Activated naive CD4-positive, alpha-beta T cell (primary cell): ENCODE data around the gene PRR27.

Source experiments
- DNase-seq, 4 experiments: peaks; one replicate each; lab custom pipeline; 2025; lab: John Stamatoyannopoulos, UW

Gene PRR27

DNA sequence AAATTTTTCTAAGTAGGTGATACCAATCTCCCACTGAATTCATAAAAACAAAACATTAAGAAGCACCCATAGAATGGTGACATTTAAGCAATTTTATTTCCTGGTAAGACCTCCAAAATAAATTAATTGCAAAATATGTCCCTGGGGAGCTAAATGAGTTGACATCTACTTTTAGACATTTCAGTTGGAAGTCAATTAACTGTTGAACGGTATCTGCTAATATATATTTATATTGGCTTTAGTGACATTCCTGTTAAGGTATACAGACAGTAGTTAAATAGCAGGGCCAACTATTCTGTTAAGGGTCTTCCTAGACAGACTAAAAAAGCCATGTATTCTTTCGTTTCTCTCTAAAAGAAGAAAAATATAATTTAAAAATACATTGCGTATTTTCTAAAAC is at the start of gene PRR27:
TSS of gene PRR27 (plus strand) at position 301 of the 400 bp plus-strand sequence. CDS start 139 bp downstream, outside the sequence.
- DNase-seq = no peak

GRCh38 chr4:70110917-70111316 is 43.1 kb upstream of the PRR27 start:
- DNase-seq = no peak

GRCh38 chr4:70113656-70114055 is 40.4 kb upstream of the PRR27 start:
- no peak for DNase-seq

- no peak for DNase-seq
Measured at GRCh38 chr4:70114096-70114495, 39.9 kb upstream of the PRR27 start.

- DNase-seq = no peak
Measured at GRCh38 chr4:70120323-70120722, 33.7 kb upstream of the PRR27 start.

- no peak for DNase-seq
Measured at GRCh38 chr4:70133473-70133872, 20.6 kb upstream of the PRR27 start.

GRCh38 chr4:70138751-70139150 is 15.3 kb upstream of the PRR27 start:
- DNase-seq = no peak

DNA sequence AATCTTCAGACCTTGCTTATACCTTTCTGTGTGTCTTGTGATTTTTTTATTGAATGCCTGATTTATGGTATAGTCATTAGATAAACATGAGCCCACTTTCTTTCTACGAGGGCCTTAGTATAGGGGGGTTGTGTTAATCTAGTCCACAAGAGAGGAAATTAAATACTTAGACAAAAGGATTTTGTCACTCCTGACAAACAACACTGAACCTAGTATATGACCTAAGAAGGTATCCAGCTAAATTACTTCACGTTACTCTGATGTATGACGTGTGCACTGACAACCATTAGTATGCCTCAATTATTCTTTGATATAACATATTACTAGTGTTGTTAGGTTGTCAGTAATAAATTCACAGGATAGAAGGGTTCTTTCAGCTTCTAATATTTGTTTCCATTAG is 2.8 kb upstream of the PRR27 start:
- DNase-seq = no peak

DNA sequence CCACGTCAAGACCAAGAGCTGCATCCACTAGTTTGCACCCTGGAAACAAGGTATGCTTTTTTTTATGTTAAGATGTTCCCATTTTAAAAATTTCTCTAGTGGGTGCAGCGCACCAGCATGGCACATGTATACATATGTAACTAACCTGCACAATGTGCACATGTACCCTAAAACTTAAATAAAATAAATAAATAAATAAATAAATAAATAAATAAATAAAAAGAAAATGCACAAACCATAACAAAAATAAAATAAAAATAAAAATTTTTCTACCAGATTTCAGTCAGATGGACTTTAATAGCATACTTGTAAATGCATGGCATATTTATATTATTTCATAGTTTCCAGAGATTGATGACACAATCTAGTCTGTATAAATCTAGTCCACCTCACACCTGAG is 1.9 kb upstream of the PRR27 start:
- DNase-seq = no peak

DNA sequence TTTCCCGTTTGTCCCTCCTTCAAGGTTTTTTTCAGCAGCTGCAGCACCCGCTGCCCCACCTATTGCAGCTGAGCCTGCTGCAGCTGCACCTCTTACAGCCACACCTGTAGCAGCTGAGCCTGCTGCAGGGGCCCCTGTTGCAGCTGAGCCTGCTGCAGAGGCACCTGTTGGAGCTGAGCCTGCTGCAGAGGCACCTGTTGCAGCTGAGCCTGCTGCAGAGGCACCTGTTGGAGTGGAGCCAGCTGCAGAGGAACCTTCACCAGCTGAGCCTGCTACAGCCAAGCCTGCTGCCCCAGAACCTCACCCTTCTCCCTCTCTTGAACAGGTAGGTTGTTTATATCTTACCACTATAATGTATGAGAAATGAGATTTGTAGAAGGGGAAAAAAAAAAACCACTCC is 4.5 kb downstream of the PRR27 start:
- DNase-seq = no peak

DNA sequence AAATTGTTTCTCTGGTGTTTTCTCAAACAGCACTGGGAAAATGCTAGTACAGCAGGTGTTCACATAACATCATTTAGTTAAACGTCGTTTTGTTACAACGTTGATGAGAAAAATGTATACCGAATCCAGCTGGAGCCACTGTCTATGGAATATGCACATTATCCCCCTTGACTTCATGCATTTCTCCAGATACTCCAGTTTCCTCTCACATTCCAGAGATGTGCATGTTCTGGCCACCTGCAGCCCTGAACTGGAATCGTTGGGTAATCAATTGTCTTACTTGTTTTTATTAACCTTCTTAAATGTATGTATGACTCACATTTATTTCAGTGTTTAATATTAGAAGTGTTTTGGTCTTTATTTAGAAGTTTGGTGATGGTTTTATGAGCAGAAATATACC is 23.1 kb downstream of the PRR27 start:
- no peak for DNase-seq

DNA sequence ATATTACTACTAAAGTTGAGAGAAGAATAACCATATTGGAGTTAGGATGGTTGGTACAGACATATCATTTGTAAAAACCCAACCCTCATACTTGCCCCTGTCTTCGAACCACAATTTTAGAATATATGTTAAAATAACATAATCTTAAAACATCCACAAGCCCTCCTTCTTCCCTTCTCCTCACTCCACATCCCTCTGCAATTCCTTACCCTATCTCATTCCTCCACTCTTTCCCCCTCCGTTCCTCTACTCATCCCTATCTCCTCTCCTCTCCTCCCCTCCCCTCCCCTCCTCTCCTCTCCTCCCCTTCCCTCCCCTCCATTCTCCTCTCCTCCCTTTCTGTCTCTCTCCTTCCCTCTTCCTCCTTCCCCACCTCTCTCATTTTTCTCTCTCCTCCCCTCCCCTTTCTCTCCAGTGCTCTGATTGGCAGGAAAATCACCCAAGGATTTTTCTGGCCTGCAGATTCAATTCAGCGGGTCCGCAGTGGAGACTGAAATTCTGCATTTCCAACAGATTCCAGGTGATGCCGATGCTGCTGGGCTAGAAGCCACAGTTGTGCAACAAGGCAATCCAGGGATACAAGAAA is 24.1 kb downstream of the PRR27 start:
- DNase-seq = no peak

GRCh38 chr4:70179811-70180210 is 25.8 kb downstream of the PRR27 start:
- no peak for DNase-seq

GRCh38 chr4:70181864-70182263 is 27.8 kb downstream of the PRR27 start:
- DNase-seq = no peak

DNA sequence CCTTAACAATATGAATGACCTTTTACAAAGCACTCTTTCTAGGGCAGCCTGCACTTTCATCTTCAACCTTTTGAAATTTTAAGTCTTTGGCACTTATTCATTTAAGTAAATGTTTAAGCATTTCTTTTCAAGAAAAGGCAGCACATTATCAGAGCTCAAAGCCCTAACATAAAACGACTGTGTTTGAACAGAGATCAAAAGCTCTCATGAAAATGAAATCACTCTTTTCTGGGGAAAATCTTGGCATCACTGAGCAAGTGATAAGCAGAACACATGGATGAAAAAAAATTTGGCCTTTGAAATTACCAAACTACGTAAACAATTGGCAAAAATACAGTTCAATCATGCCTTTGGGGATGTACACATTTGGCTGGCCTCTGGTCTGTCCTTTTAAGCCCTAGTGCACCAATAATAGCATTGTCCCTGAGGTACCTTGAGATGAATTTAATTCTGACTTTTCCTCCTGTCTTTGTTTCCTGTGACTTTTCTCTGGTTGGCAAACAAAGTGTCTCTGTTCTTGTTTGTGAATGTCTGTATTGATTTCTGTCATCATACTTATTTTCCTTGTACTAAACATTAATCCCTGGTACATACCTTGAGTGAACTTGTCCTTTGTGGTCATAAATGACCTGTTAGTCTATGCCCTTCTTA is 28.6 kb downstream of the PRR27 start:
- DNase-seq = no peak

- DNase-seq = no peak
Measured at GRCh38 chr4:70183168-70183939, 29.3 kb downstream of the PRR27 start.

- DNase-seq = no peak
Measured at GRCh38 chr4:70183940-70184246, 29.9 kb downstream of the PRR27 start.

DNA sequence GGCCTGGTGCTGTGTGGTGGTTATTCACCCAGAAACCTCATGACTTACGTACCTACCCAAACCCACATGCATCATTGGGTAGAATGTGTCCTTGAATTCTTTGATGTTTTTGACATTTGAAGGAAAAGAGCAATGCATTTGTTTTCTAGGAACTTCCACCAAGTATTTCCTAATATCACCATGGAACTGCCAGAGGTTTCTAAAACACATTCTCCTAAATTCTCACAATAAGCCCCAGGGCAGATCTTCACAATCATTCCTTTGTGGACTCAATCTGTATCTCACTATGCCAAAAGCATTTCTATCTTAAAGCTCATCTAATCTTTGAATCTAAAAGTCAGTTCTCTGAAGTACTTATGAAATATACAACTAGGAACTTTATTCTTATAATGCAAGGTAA is 33.2 kb downstream of the PRR27 start:
- DNase-seq = no peak

GRCh38 chr4:70190579-70190978 is 36.5 kb downstream of the PRR27 start:
- no peak for DNase-seq

GRCh38 chr4:70191647-70192046 is 37.6 kb downstream of the PRR27 start:
- no peak for DNase-seq

- no peak for DNase-seq
Measured at GRCh38 chr4:70192895-70193294, 38.9 kb downstream of the PRR27 start.

GRCh38 chr4:70195425-70195824 is 41.4 kb downstream of the PRR27 start, which contains the start of gene ODAM:
Gene ODAM, plus strand, starts transcription at chr4:70195725. Its CDS starts 819 bp downstream, at chr4:70196544.
- DNase-seq = no peak

DNA sequence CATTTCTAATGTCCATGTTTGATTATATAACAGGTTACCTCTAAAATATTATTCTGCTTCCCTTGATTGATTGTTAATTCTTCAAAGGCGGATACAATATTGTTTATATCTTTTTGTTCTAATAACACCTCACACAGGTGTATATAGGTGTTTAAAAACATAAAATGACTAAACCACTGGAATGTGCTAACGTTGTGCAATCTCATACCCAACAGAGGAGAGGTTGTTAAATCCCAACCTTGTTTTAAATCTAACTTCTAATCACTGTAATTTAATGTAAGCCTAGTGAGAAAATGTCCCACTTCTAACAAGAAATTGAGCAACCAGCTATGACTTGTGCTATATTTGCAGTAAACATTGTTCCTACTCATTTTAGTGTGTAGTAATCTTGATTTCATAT is 42.8 kb downstream of the PRR27 start:
- DNase-seq = no peak
